Glutamatergic neuron (in vitro differentiated cells): Measurements from ENCODE around the gene TCF12. TPM values are rescaled to one million over a fixed set of nuclear protein-coding genes. Genes with fewer than 3 reads are reported as not detected.
"Not testable (repeated sequence)": the region's sequence is repeated elsewhere in the genome, so short reads cannot be mapped to it uniquely, and the experiment has no call there.

Experiments used
- DNase-seq: peaks from one replicate; pipeline ENCODE4 v3.0.0; 2022
- H3K27ac Mint-ChIP-seq: one replicate; pipeline ENCODE4 v1.8.0; 2020; ENCODE audit warnings: mild to moderate bottlenecking, mixed read lengths, inconsistent platforms; ENCODE audit not compliant: unreplicated experiment
- H3K27me3 Mint-ChIP-seq: one replicate; pipeline ENCODE4 v1.8.0; 2020; ENCODE audit warnings: mild to moderate bottlenecking, moderate library complexity, mixed read lengths, inconsistent platforms; ENCODE audit not compliant: unreplicated experiment
- H3K36me3 Mint-ChIP-seq: one replicate; pipeline ENCODE4 v1.8.0; 2020; ENCODE audit warnings: mild to moderate bottlenecking, mixed read lengths, inconsistent platforms; ENCODE audit not compliant: unreplicated experiment
- H3K4me1 Mint-ChIP-seq: one replicate; pipeline ENCODE4 v1.8.0; 2020; ENCODE audit warnings: mild to moderate bottlenecking, low read depth, mixed read lengths, inconsistent platforms; ENCODE audit not compliant: unreplicated experiment
- H3K4me3 Mint-ChIP-seq: one replicate; pipeline ENCODE4 v1.8.0; 2020; ENCODE audit warnings: mild to moderate bottlenecking, mixed read lengths, inconsistent platforms; ENCODE audit not compliant: unreplicated experiment
- H3K9me3 Mint-ChIP-seq: one replicate; pipeline ENCODE4 v1.8.0; 2020; ENCODE audit warnings: mild to moderate bottlenecking, moderate library complexity, mixed read lengths, inconsistent platforms; ENCODE audit not compliant: unreplicated experiment
- total RNA-seq: library from RNA; stranded (reverse); fragmentation: NEBNext Ultra II Directional; extraction: Animal tissue kit (Norgen Biotek cat#: 25700); gene quantifications from one replicate; pipeline ENCODE4 v1.2.1, GENCODE V29; 2021; ENCODE audit not compliant: unreplicated experiment
- TF ChIP-seq, protein P1 (sequence below): fragments of 200-600 bp; sonication (generic); IDR thresholded peaks from one replicate; pipeline ENCODE4 v1.5.0; 2021; ENCODE audit not compliant: partially characterized antibody, unreplicated experiment

TCF12 gene
- total RNA-seq, 1 donor from 2014 or later: 140 TPM

DNA sequence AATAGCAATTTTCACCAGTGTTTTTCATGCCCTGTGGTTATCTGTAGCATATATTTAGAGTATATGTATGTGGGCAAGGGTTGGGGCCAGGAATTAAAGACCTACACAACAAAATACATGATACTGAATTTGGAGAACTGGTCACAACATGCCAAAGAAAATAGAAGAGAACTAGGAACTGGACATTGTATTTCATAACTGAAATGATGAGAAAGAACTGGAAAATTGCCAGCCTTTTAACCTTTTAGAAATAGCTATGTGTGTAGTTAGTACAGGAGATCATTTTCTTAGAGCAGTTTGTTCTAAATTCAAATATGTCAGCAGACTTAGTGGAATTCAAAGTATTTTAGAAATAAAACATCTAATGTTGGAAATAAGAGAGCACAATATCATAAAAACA lies 230.8 kb downstream of the TCF12 start:
- H3K27ac Mint-ChIP-seq: no peak overlapping the region

DNA sequence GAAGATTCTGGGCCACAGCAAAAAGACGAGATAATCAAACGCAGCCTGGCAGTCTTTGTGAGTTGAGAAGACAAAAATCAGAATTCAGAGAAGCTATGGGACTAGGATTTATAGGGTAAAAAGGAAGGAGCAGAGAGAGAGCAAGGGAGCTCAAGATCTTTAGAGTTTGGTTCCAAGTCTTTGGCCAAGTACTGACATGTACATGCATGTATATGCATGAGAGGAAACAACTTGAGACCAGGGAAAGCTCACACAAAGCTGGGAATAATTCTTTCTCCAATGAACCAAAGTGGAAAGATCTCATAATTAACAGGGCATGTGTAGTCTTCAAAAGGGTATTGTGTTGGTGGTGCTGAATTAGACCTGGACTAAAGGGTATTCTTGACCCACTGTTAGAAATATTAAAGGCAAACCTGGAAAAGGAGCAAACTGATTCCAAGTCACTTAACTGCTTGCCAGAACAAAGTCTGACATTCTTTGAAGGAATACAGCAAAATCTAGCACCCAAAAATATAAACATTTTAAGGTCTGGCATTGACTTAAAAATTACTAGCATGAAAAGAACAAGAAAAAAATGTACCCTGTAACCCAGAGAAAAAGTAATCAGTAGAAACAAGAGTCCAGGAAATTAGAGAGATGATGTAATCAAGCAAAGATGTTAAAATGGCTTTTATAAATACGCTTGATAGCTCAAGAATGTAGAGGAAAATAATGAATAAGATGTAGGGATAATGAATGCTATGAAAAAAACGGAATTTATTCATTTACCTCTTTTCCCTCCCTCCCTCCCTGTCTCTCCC lies 231.8 kb downstream of the TCF12 start:
- DNase-seq: no peak
- H3K4me1 Mint-ChIP-seq: peaks cover 15% of the 10 kb centered on the region
- no peaks in the 10 kb centered on the region for H3K36me3 Mint-ChIP-seq
- TF ChIP-seq, protein P1, sequence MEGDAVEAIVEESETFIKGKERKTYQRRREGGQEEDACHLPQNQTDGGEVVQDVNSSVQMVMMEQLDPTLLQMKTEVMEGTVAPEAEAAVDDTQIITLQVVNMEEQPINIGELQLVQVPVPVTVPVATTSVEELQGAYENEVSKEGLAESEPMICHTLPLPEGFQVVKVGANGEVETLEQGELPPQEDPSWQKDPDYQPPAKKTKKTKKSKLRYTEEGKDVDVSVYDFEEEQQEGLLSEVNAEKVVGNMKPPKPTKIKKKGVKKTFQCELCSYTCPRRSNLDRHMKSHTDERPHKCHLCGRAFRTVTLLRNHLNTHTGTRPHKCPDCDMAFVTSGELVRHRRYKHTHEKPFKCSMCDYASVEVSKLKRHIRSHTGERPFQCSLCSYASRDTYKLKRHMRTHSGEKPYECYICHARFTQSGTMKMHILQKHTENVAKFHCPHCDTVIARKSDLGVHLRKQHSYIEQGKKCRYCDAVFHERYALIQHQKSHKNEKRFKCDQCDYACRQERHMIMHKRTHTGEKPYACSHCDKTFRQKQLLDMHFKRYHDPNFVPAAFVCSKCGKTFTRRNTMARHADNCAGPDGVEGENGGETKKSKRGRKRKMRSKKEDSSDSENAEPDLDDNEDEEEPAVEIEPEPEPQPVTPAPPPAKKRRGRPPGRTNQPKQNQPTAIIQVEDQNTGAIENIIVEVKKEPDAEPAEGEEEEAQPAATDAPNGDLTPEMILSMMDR: no peak
- H3K4me3 Mint-ChIP-seq: no peak overlapping the region
- H3K27me3 Mint-ChIP-seq: peaks cover 3% of the 10 kb centered on the region
- no peak overlapping the region for H3K27ac Mint-ChIP-seq
- peaks cover 1% of the 10 kb centered on the region for H3K9me3 Mint-ChIP-seq

More for the DNA sequence above, 230.8 kb downstream of the TCF12 start:
- Mint-ChIP-seq H3K4me1 (peaks cover 16% of the 10 kb centered on the region), H3K36me3 (no peaks in the 10 kb centered on the region), H3K4me3 (no peak overlapping the region), H3K27me3 (peaks cover 3% of the 10 kb centered on the region), H3K9me3 (peaks cover 1% of the 10 kb centered on the region)
- TF ChIP-seq, protein P1: no peak
- no peak for DNase-seq

DNA sequence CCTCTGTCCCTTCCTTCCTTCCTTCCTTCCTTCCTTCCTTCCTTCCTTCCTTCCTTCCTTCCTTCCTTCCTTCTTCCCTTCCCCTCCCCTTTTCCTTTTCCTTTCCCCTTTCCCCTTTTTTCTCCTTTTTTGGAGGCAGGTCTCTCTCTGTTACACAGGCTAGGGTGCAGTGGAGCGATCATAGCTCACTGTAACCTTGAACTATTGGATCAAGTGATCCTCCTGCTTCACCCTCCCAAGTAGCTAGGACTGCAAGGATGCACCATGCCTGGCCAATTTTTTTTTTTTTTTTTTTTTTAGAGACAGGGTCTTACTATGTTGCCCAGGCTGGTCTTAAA lies 232.4 kb downstream of the TCF12 start:
- not testable (repeated sequence) for H3K36me3 Mint-ChIP-seq, H3K4me3 Mint-ChIP-seq, DNase-seq, H3K27ac Mint-ChIP-seq, H3K9me3 Mint-ChIP-seq, H3K27me3 Mint-ChIP-seq
- H3K4me1 Mint-ChIP-seq: peaks cover 12% of the 10 kb centered on the region

DNA sequence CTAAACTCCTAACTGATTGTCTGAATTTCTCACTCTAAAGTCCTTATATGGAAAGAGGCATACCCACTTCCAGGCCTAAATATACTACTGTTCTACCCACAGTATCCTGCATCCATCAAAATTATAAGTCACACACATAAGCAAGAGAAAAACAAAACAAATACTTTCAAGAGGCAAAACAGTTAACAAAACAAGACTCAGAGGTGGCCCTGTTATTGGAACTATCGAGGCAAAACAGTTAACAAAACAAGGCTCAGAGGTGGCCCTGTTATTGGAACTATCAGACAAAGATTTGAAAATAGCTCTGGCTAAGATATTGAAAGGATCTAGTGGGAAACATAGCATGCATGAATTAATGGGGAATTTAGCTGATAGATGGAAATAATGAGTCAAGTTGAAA lies 233.7 kb downstream of the TCF12 start:
- no peaks in the 10 kb centered on the region for H3K36me3 Mint-ChIP-seq
- H3K4me1 Mint-ChIP-seq: peaks cover 5% of the 10 kb centered on the region
- peaks cover 3% of the 10 kb centered on the region for H3K27me3 Mint-ChIP-seq
- no peak for DNase-seq
- no peak overlapping the region for H3K4me3 Mint-ChIP-seq
- no peak overlapping the region for H3K27ac Mint-ChIP-seq
- TF ChIP-seq, protein P1: no peak
- H3K9me3 Mint-ChIP-seq: peaks cover 4% of the 10 kb centered on the region

DNA sequence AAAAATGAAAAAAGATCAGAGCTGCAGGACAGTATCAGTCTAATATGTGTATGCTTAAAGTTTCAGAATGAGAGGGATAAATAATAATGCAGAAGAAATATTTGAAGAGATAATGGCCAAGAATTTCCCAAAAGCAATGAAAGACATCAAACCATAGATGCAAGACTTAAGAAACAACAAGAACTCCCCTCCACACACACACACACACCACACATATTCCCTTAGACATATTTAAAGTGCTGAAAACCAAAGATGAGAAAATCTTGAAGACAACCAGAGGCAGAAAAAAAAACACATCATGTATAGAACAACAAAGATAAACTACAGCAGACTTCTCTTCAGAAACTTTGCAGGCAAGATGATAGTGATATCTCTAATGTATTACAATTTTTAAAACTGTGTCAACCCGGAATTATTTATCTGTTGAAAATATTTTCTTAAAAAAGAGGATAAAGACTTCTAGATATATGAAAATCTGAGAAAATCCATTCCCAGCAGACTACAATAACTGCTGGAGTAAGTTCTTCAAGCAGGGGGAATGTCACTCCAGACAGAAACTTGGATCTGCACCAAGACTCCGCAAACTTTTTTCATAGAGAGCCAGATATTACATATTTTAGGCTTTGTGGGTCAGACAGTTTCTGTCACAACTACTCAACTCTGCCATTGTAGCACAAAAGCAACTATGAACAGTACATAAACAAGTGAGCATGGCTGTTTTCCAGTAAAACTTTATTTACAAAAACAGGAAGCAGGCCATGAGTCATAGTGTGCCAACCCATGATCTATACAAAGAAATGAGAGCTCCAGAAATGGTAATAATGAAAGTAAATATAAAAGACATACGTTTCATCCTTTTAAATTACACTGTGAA lies 234.5 kb downstream of the TCF12 start:
- H3K27me3 Mint-ChIP-seq: peaks cover 3% of the 10 kb centered on the region
- peaks cover 4% of the 10 kb centered on the region for H3K9me3 Mint-ChIP-seq
- H3K4me3 Mint-ChIP-seq: no peak overlapping the region
- DNase-seq: no peak
- no peaks in the 10 kb centered on the region for H3K36me3 Mint-ChIP-seq
- H3K4me1 Mint-ChIP-seq: peaks cover 5% of the 10 kb centered on the region
- TF ChIP-seq, protein P1: no peak
- no peak overlapping the region for H3K27ac Mint-ChIP-seq
